Renal pelvis (tissue), 4 donors: Measurements from ENCODE around the gene SLX9. TPM values are rescaled to one million over a fixed set of nuclear protein-coding genes. Genes with fewer than 3 reads are reported as not detected.
"Not testable (repeated sequence)": the region's sequence is repeated elsewhere in the genome, so short reads cannot be mapped to it uniquely, and the experiment has no call there.

Experiments used
- DNase-seq: peaks from one replicate; pipeline ENCODE4 v3.0.0-alpha.2; 2013
- polyA plus RNA-seq, 3 donors: library from polyadenylated mRNA; unstranded; fragments of 120-200 nt; gene quantifications; one replicate each; pipeline ENCODE4 v1.2.1, GENCODE V29; 2013; ENCODE audit not compliant: insufficient read length in 3 of 3

The SLX9 gene
- polyA plus RNA-seq, 3 donors = 17.9 to 24.4 (median 24.0) TPM

DNA sequence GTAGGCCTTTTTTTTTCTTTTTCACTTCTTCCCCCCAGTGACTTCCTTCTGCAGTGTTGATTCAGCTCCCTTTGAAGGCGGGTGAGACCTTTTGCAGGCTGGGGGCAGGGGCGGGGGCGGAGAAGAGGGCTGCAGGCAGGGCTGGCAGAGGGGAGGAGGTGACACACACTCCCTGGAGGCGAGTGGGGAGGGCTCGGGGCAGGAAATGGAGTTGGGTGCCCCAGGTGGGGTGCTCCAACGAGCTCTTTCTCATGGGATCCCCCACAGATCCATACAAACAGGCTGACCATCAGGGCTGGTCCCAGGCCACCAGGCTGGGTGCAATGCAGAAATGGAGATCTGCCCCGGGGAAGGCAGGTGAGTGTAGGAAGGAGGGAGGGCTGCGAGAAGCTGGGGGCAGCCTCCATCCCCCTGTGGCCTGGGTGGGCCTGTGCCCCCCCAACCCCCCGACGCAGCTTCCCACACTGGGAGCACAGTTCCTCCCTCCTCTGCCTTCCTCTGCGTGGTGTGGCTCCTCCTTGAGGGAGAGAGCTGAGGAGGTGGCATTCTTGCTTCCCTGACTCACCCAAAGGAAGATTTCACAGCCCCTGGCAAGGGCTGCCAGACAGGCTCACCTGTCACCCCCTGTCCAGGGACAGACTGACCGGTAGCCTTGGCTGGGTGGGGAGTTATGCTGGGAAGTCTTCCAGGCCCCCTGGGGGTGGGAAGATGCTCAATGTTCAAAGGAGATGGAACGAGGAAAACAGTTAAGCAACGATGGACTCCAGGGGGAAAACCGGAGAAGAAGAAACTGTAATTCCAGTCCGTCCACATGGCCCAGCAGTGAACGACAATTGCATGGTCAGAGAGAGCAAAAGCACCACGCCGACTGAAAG, 12.0 kb upstream of the SLX9 start:
- DNase-seq = peak; percentile 36

DNA sequence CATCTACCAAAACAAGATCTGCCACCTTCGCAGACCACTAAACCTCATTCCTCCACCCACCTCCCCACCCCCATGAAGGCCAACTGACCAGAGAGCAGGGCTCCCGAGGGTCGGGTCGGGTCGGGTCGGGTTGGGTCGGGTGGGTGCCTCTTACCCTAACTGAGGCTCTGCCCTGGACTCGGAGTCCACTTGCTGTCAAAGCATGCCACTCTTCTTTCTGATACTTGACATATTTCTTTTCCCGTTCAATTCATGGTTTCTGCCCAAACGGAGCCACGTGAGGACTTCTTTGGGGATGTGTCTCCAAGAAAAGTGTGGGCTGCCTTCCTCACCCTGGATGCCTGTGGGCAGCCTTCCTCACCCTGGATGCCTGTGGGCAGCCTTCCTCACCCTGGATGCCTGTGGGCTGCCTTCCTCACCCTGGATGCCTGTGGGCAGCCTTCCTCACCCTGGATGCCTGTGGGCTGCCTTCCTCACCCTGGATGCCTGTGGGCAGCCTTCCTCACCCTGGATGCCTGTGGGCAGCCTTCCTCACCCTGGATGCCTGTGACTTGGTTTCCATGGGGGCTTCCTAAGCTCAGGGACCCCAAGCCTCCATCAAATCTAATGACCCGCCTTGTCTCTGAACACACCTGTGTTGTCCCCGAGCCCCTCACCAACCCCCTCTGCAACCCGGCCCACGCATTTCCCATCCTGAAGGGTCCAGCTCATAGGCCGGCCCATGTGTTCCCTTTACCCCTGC, 11.2 kb upstream of the SLX9 start:
- not testable (repeated sequence) for DNase-seq

DNA sequence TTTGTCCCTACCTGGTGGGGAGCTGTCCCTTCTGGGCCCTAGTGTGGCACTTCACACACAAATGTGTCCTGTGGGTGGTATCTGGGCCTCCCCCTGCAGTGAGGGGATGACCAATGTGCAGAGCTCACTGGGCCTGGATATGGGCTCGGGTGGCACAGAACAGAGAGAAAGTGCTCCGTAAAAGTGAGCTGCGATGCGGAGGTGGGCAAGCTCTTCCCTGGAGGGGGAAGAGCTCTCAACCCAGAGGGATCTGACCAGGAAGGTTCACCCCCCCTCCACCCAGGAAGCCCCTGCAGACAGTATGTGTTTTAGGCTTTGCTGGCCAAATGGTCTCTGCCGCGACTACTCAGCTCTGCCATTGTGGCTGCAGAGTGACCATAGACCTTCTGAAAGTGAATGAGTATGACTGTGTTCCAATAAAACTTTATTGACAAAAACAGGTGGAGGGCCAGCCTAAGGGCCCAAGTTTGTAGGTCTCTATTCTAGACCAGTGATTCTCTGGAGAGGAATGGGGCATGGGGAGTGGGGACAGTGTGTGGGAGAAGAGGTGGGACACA, 10.5 kb upstream of the SLX9 start:
- DNase-seq = no peak

DNA sequence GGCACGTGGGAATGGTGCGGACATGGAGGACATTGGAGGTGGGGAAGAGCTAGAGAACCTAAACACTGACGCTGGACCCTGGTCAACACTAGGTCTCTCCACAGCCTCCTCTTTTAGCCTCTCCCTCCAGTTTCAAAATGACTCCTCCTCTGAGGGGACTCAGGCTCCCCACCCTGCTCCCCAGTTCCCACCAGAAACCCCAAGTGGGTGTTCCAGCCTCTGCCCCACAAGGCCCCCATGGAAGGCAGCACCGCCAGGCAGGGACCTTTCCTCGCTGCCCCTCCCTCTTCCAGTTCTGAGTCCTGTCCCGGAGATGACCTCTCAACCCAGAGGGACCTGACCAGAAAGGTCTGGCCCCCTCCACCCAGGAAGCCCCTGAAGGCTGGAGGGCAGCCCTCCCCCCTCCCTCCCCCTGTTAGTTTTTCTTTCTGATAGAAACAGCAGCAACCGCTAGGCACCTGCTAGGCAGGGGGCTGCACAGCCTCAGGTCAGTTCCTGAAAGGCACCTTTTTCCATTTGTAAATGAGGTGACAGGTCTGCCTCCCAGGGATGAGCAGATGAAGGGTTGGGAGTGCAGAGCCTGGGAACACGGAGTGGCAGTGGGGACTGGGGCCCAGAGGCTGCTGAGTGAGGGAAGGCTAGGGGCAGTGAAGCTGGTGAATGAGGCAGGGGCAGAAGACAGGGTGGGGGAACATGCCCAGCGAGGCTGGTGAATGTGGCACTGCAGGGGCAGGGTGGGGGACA, 9.9 kb upstream of the SLX9 start:
- no peak for DNase-seq

DNA sequence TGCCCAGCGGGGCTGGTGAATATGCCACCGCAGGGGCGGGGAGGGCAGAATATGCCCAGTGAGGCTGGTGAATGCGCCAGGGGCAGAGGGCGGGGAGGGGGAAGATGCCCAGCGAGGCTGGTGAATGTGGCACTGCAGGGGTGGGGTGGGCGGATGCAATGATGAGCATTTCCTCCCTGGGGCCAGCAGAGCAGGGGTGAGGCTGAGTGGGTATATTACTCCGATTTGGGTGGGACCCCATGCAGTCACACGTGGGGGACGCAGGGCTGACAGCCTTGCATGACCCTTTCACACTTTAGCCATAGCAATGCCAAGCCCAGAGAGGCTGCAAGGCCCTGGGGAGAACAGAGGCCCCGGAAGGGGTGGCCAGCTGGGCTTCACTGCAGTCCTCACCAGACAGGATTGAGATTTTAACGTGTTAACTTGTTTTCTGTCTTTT, 9.3 kb upstream of the SLX9 start:
- DNase-seq = no peak

DNA sequence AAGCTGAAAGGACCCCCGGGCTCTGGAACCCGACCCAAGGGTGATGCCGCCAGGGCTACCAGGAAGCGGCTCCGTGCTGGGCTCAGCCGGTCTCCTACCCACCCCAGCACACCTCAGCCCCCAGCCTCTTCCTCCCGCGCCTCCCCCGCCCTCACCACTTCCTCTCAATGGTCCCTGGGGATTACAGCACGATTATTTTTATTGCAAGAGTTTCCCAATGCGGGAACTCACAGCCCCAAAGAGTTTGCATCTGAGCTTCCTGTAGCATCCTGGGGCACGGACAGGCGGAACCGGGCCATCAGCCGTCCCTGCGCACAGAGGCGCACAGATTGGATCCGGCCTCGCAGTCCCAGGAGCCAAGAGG, 8.7 kb upstream of the SLX9 start:
- no peak for DNase-seq

DNA sequence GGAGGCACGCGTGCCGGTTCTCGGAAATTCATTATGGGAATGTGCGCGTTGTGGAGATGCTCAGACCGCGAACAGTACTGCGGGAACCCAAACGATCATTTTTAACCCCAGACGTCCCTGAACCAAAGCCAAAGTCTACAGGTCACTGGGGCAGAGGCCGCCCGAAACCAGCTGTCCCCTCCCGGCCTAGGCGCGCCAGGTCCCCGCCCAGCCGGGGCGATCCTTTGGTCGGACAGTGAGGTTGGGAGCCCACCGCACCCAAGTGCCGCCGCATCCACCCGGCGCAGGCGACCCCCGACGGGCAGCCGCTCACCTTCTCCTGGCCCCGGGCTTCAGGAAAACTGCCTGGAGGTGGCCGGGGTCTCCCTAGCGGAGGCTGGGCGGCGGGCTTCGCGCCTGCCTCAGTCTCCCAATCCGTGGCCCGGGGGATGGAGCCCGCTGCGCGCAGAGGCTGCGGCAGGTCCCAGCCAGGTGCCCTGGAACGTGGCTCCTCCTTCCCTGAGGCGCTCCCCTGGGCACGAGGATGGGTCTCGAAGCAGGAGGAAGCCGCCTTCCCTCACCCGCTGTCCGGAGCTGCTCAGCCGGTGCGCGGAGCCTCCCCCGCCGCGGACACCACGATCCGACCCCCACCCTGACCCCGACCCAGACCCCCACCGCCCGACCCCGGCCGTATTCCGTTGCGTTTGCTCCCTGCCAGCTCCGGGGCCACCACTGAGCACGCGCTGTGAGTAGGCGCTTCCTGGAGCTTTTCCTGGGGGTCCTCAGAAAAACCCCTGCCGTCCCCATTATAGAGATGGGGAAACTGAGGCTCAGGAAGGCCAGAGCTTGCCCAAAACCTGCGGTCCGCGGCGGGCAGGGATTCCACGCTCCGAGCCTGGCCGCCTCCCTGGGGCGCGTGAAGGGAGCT, 8.1 kb upstream of the SLX9 start:
- no peak for DNase-seq

DNA sequence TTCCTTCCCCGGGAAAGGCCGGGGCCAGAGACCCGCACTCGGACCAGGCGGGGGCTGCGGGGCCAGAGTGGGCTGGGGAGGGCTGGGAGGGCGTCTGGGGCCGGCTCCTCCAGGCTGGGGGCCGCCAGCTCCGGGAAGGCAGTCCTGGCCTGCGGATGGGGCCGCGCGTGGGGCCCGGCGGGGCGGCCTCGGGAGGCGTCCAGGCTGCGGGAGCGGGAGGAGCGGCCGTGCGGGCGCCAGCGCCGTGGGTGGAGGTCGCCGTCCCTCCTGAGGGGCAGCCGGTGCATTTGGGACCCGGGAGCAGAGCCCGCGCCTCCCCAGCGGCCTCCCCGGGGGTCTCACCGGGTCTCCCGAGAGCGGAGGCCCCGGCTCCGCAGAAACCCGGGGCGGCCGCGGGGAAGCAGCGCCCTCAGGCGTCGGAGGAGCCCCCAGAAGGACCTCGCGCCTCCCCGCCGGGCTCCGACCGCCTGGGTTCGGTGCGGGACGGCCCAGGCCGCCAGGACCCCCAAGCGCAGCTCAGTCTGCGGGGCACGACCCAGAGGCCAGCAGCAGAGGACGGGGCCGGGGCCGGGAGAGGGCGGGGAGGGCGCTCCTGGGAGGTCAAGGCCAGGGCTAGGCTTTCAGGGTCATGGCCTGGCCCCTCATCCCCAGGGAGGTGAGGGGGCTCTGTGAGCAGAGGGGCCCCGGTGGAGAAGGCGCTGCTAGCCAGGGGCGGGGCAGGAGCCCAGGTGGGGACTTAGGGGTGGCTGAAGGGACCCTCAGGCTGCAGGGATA, 7.2 kb upstream of the SLX9 start:
- no peak for DNase-seq

DNA sequence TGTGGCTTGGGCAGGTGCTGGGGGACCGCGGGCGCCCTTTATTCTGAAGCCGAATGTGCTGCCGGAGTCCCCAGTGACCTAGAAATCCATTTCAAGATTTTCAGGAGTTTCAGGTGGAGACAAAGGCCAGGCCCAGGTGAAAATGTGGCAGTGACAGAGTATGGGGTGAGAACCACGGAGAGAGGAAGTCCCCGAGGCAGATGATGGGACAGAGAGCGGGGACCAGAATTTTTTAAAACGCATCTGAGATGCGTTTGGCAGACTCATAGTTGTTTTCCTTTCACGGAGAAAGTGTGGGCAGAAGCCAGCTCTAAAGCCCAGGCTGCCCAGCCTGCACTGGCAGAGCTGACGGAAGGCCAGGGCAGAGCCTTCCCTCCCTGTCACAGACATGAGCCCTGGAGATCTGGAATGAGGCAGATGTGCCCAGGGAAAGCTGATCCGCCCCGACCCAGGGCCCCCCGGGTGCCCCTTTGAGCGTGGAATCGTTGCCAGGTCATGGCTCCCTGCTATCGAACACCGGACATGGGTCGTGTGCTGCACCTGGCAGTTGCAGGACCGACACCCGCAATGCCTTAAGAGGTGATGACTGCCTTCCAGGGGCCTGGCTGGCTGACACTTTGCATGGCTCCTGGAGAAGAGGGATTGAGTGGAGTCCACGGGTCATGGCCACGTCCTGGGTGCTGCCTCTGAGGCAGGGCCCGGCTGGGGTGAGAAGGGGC, 6.5 kb upstream of the SLX9 start:
- no peak for DNase-seq

DNA sequence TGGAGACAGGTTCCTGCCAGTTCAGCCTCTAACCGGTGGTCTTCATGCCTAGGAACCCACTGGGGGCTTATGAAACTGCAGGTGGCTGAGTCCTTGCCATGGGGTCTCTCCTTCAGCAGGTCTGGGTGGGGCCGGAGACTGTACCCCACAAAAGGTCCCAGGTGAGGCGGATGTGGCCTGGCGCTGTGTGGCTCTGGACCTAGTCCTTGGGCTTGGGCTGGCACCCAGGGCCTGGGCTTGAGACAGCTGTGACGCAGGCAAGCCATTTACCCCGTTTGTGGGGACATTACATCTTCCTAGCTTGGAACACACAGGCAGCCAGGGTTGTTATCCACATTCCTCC, 5.9 kb upstream of the SLX9 start:
- no peak for DNase-seq

DNA sequence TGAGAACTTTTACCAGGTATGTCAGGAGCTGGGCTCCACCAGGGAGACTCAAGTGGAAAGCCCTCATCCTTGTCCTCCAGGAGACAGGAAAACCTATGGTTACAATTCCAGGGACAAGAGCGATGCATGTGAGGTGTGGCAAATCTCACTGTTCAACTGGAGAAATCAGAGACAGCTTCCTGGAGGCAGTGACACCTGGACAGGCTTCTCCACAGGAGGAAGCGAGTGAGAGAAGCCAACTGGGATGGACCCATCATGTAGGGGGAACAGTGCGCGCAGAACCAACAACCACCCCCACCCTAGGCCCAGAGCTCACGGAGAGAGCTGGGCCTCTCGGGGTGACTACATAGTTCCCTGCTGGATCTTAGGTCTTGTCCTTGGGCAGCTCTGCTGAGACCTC, 5.6 kb upstream of the SLX9 start:
- no peak for DNase-seq

DNA sequence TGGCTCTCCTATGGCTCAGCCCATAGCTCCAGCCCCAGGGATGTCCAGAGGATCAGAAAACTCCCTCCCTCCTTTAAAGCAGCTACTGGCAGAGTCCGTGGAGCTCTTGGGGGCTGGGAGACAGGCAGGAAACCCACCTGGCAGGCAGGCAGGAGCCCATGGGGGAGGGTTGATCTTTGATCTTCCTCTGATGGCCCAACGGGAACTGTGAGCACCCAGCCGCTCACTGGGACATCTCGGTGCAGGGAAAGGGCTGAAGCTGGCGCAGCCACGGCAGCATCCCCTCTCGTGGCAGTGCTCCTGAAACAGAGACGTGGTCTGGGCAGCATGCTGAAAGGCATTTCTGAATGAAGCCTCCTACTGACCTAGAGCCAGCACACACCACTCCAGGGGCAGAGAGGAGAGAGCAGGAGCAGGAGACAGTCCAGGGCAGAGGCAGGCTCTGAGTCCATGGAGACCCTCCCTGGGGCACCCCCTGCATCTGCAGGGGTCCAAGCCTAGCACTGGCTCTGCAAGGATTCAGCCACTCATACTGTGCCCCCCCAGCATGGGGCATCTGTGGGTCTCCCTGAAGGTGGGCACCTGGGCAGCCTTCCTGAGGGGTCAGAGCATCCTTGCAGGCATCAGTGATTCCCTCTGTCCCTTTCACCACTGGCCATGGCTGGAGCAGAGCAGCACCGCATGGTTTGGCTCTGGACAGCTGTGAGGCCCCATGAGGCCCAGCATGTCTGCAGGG, 4.9 kb upstream of the SLX9 start:
- DNase-seq = no peak

DNA sequence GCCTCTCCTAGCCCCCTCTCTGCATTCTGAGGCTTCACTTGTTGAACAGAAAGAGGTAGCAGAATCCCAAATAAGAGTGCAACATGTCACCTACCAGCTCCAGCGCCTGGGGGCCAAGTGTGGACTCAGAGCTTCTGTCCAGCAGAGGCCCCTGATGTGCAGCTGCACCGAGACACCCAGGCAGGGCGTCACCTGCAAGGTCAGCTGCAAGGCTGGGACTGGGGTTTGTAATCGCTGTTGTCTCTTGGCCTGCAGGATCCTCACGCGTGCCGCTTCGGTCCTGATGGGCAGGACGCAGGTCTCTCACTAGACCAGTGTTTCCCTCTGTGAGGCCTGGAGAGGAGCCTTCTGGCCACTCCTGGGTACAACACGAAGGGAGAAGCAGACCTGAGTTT, 4.3 kb upstream of the SLX9 start:
- DNase-seq = no peak

DNA sequence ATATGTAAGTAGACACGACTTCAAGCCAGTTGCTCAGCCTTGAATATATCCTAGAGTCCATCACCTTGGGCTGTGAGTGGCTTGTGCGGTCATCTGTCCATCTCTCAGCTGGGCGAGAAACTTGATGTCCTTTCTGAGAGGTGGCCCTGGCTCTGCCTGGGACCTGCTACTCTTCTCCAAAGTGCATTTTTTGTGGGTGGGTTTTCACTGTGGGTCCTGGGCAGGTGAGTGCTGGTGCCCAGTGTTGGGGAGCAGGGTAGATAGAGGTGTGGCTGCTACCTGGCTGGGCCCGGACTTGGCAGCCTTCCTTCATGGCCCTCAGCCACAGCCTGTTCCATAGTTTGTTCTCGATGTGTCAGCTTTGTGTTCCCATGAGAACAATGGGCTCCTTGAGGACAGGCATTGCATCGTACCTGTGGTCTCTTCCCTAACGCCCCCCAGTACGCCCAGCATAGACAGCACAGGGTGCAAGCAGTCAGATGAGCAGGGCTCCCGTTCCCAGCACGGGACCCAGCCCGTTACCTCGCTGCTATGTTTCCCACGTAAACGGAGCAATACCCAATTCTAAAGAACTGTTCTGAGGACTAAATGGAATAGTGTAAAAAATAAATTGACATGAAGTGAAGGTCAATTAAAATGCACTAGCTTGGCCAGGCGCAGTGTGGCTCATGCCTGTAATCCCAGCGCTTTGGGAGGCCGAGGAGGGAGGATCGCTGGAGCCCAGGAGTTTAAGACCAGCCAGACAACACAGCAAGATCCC, 877 bp upstream of the SLX9 start:
- DNase-seq = no peak

DNA sequence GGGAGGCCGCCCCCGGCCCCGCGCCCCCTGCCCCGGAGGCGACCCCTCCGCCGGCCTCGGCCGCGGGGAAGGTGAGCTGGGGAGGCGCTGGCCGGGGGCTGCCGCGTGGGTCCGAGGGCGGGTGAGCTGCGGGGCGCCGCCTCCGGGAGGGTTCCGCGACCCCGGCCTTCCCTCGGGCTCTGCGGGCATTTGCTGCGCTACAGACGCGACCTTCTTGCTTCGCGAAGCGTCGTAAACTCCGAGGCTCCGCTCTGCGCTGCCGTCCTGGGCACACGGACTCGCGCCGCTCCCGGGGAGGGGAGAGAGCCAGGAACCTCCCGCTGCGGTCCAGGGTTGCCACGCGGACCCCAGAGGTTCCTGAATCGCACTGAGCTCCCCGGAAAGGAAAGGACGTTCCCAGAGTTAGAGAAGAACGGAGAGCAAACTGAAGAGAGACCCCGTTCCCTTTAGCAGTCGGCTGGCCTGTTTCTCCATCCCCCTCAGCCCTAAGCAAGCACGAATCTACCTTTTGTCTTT, 345 bp downstream of the SLX9 start:
- no peak for DNase-seq

DNA sequence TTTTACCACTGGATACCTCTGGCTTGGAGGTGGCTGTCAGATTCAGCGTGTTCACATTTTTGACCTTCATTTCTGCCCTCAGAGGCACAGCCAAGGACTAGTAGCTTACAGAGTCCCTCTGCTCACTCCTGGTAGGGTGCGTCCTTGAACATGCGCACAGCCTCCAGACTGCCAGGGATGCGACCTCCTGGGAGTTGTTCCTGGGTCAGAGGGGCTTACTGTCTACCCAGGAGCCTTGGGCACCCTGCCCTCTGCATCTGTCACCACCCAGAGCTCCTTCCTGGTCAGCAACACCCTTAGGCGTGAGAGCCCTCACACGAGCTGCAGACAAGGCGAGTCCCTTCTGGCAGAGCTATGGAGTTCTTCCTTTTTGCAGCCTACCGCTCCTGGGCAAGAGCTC, 1.7 kb downstream of the SLX9 start:
- DNase-seq = no peak

DNA sequence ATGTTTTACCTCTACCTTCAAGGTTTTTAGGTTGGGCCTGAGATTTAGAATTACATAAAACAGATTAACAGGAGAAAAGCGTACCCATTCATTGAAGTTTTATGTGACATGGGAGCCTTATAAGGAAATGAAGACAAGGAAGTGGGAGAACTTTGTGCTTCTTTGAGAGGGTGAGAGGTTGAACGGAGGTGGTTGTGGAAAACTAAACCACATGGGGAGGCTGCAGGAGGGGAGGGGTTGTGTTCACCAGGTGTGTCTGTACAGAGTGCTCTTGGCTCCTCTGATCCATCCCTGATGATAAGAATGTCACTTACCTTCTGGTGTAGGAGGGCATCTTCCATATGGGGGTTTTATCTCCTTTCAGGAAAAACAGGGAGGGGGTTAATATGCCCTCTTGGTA, 2.7 kb downstream of the SLX9 start:
- DNase-seq = no peak
